ENCODE results near the gene MTERF4. TPM values are rescaled to one million over a fixed set of nuclear protein-coding genes. Genes with fewer than 3 reads are reported as not detected.

MTERF4 gene
- total and polyA plus RNA-seq, 2 of the 13 experiments (the other 11 are each of a cell fraction or from before 2014, with no cell fraction given), result 50.5 to 59.8 TPM

DNA sequence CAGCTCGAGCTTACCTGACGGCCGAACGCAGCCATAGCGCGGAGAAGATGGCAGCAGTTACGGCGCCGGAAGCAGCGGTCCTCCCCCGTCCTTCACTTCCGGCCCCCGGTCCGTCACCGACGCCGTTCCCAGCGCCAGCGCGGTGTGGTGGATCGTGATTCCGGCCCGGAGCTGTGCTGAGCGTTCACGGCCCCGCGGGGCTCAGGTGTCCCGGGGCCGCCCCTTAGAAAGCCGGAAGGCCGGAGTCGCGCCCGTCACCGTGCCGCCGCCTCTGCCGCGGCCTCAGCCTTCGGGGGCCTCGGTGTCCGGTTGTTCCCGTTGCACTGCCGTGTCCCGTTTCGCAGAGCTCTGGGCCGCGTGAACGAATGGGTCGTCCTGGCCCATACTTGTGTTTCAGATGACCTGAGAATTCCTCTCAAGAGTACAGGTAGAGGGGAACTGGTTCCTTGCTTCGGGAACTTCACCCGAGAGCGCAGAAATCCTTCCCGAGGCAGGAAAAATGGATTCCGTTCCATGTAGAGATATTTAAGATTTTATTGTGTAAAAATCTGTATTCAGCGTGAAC lies at the start of gene MTERF4 (continued):
- TF ChIP-seq FOSL1 (CRISPR knock-in tag; IDR thresholded peaks at IDR 0.05; ENCODE audit: borderline replicate concordance) (peak; percentile 56; the same call in 1 of the 2 replicates), ZC3H13 (CRISPR knock-in tag; IDR thresholded peaks at IDR 0.05) (peak; percentile 97), ZBTB42 (CRISPR knock-in tag; IDR thresholded peaks at IDR 0.05) (no peak; the same call in 1 of the 2 replicates), ZNF331 (CRISPR knock-in tag; IDR thresholded peaks at IDR 0.05) (peak; percentile 99), ZSCAN9 (CRISPR knock-in tag; IDR thresholded peaks at IDR 0.05; ENCODE audit: borderline replicate concordance) (peak; percentile 97), ZNF383 (CRISPR knock-in tag; IDR thresholded peaks at IDR 0.05; ENCODE audit: borderline replicate concordance) (no peak), FOXJ3 (CRISPR knock-in tag; IDR thresholded peaks at IDR 0.05; ENCODE audit: borderline replicate concordance) (peak; percentile 87; the same call in 1 of the 2 replicates), ZKSCAN1 (IDR thresholded peaks at IDR 0.05; ENCODE audit: low read length) (peak; percentile 84), ZSCAN31 (CRISPR knock-in tag; IDR thresholded peaks at IDR 0.05; ENCODE audit: low read depth) (peak; percentile 99), ZNF891 (CRISPR knock-in tag; IDR thresholded peaks at IDR 0.05) (peak; percentile 94; the same call in 1 of the 2 replicates), ONECUT2 (CRISPR knock-in tag; IDR thresholded peaks at IDR 0.05) (0 out of 2 replicates have a peak, but pooled peaks have one; percentile 27), HNF1A (IDR thresholded peaks at IDR 0.05; ENCODE audit: low read depth) (peak; percentile 6; the same call in 1 of the 2 replicates), HNF1A (CRISPR knock-in tag; IDR thresholded peaks at IDR 0.05; ENCODE audit: borderline replicate concordance) (peak; percentile 91), IKZF4 (CRISPR knock-in tag; IDR thresholded peaks at IDR 0.05; ENCODE audit: borderline replicate concordance, low read depth, not compliant biosample characterization) (peak; percentile 77), TGIF2 (CRISPR knock-in tag; IDR thresholded peaks at IDR 0.05) (peak; percentile 98), ZNF510 (CRISPR knock-in tag; IDR thresholded peaks at IDR 0.05; ENCODE audit: low read depth) (peak; percentile 68), ARNT2 (CRISPR knock-in tag; IDR thresholded peaks at IDR 0.05; ENCODE audit: low read depth) (peak; percentile 99), CHD2 (IDR thresholded peaks at IDR 0.05; ENCODE audit: low read depth, low read length) (peak; percentile 66; the same call in 1 of the 2 replicates)
- TF ChIP-seq, protein P1, sequence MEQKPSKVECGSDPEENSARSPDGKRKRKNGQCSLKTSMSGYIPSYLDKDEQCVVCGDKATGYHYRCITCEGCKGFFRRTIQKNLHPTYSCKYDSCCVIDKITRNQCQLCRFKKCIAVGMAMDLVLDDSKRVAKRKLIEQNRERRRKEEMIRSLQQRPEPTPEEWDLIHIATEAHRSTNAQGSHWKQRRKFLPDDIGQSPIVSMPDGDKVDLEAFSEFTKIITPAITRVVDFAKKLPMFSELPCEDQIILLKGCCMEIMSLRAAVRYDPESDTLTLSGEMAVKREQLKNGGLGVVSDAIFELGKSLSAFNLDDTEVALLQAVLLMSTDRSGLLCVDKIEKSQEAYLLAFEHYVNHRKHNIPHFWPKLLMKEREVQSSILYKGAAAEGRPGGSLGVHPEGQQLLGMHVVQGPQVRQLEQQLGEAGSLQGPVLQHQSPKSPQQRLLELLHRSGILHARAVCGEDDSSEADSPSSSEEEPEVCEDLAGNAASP (CRISPR knock-in tag; IDR thresholded peaks at IDR 0.05; ENCODE audit: borderline replicate concordance), result peak; percentile 96
- TF ChIP-seq, protein P2, sequence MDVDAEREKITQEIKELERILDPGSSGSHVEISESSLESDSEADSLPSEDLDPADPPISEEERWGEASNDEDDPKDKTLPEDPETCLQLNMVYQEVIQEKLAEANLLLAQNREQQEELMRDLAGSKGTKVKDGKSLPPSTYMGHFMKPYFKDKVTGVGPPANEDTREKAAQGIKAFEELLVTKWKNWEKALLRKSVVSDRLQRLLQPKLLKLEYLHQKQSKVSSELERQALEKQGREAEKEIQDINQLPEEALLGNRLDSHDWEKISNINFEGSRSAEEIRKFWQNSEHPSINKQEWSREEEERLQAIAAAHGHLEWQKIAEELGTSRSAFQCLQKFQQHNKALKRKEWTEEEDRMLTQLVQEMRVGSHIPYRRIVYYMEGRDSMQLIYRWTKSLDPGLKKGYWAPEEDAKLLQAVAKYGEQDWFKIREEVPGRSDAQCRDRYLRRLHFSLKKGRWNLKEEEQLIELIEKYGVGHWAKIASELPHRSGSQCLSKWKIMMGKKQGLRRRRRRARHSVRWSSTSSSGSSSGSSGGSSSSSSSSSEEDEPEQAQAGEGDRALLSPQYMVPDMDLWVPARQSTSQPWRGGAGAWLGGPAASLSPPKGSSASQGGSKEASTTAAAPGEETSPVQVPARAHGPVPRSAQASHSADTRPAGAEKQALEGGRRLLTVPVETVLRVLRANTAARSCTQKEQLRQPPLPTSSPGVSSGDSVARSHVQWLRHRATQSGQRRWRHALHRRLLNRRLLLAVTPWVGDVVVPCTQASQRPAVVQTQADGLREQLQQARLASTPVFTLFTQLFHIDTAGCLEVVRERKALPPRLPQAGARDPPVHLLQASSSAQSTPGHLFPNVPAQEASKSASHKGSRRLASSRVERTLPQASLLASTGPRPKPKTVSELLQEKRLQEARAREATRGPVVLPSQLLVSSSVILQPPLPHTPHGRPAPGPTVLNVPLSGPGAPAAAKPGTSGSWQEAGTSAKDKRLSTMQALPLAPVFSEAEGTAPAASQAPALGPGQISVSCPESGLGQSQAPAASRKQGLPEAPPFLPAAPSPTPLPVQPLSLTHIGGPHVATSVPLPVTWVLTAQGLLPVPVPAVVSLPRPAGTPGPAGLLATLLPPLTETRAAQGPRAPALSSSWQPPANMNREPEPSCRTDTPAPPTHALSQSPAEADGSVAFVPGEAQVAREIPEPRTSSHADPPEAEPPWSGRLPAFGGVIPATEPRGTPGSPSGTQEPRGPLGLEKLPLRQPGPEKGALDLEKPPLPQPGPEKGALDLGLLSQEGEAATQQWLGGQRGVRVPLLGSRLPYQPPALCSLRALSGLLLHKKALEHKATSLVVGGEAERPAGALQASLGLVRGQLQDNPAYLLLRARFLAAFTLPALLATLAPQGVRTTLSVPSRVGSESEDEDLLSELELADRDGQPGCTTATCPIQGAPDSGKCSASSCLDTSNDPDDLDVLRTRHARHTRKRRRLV (CRISPR knock-in tag; IDR thresholded peaks at IDR 0.05), result peak; percentile 94
